ENCODE results near the gene DCAF8. TPM values are rescaled to one million over a fixed set of nuclear protein-coding genes. Genes with fewer than 3 reads are reported as not detected.

Gene DCAF8
- total and polyA plus RNA-seq, 2 donors from 2014 or later = 69.6 to 136 TPM

DNA sequence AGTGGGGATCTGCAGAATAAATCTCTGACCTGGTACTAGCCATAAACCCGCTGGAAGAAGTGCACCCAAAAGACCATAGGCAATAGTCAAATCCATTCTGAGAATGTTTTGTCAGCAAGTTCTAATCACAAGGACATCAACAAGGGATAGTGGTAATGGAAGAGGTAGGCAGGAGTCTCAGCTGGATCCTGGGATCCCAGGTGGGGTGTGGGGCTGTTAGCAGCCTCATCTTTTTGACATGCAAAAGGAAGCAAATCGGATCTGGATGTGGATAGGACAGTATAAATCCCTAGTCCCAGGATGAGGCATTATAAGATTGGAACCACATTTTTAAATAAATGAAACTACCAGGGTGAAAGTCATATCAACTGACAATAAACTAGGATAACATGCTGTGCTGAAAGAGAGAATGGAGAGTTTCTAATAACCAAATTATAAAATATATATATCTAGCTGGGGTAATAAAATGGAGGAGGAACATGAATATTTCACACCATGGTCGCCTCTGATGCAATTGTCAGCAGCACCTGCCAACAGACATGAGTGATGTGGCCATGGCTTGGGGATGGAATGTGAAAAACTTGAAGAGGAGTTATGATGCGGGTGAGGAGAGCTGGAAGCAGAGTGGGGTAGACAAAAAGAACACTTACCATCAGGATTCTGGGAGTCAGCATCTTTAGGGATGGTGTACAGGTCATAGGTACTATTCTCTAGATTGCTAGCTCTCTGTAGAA, 46.3 kb upstream of the DCAF8 start:
- intact Hi-C loops (cut with DNase I) = no loop called here
- TF ChIP-seq CTCF (IDR thresholded peaks at IDR 0.05; ENCODE audit: borderline replicate concordance, extremely low read depth, insufficient read depth) = no peak
- no peak overlapping the region for H3K9ac ChIP-seq (ENCODE audit: low read length in 3 of 3)
- no peaks in the 10 kb centered on the region for H3K9me3 ChIP-seq (ENCODE audit: control insufficient read depth in 2 of 3, insufficient read depth in 1 of 3, low read length in 3 of 3)
- H3K36me3 ChIP-seq (ENCODE audit: control insufficient read depth in 2 of 3, insufficient read depth in 3 of 3, low read length in 3 of 3) = peaks cover 13 to 73% (median 56%) of the 10 kb centered on the region in 3 donors
- H3K27ac ChIP-seq (ENCODE audit: low read depth in 2 of 2, low read length in 2 of 2) = no peak overlapping the region
- H3K27me3 ChIP-seq (ENCODE audit: control insufficient read depth, insufficient read depth, low read length) = no peaks in the 10 kb centered on the region
- H3K4me3 ChIP-seq (ENCODE audit: low read length in 3 of 3) = no peak overlapping the region
- H3K4me1 ChIP-seq (ENCODE audit: control insufficient read depth in 2 of 3, insufficient read depth in 2 of 3, low read depth in 1 of 3, low read length in 3 of 3) = no peaks in the 10 kb centered on the region
- DNase-seq (no peak), FAIRE-seq (no peak)

- intact Hi-C loops (cut with DNase I) = no loop called here
- no peak for FAIRE-seq
- H3K27me3 ChIP-seq (ENCODE audit: control insufficient read depth, insufficient read depth, low read length) = no peaks in the 10 kb centered on the region
- no peak for DNase-seq
- H3K36me3 ChIP-seq (ENCODE audit: control insufficient read depth in 2 of 3, insufficient read depth in 3 of 3, low read length in 3 of 3) = peaks cover 12 to 67% (median 47%) of the 10 kb centered on the region in 3 donors
- no peaks in the 10 kb centered on the region for H3K4me1 ChIP-seq (ENCODE audit: control insufficient read depth in 2 of 3, insufficient read depth in 2 of 3, low read depth in 1 of 3, low read length in 3 of 3)
- no peak overlapping the region for H3K4me3 ChIP-seq (ENCODE audit: low read length in 3 of 3)
- no peak overlapping the region for H3K9ac ChIP-seq (ENCODE audit: low read length in 3 of 3)
- no peak for TF ChIP-seq CTCF (IDR thresholded peaks at IDR 0.05; ENCODE audit: borderline replicate concordance, extremely low read depth, insufficient read depth)
- no peak overlapping the region for H3K27ac ChIP-seq (ENCODE audit: low read depth in 2 of 2, low read length in 2 of 2)
- H3K9me3 ChIP-seq (ENCODE audit: control insufficient read depth in 2 of 3, insufficient read depth in 1 of 3, low read length in 3 of 3) = no peaks in the 10 kb centered on the region
Measured at GRCh38 chr1:160307118-160307791, 44.9 kb upstream of the DCAF8 start.

DNA sequence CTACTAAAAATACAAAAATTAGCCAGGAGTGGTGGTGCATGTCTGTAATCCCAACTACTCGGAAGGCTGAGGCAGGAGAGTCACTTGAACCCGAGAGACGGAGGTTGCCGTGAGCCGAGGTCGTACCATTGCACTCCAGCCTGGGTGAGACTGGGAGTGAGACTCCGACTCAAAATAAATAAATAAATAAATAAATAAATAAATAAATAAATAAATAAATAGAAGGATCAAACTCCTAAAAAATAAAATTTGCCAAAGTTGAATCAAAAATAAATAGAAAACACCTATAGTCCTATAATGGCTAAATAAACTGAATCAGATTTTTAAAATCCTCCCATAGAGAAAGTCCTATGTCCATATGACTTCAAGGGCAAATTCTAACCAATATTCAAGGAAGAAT, 37.8 kb upstream of the DCAF8 start:
- H3K9me3 ChIP-seq (ENCODE audit: control insufficient read depth in 2 of 3, insufficient read depth in 1 of 3, low read length in 3 of 3) = no peaks in the 10 kb centered on the region
- no peak for TF ChIP-seq CTCF (IDR thresholded peaks at IDR 0.05; ENCODE audit: borderline replicate concordance, extremely low read depth, insufficient read depth)
- H3K36me3 ChIP-seq (ENCODE audit: control insufficient read depth in 2 of 3, insufficient read depth in 3 of 3, low read length in 3 of 3) = peaks cover 19 to 56% (median 34%) of the 10 kb centered on the region in 3 donors
- no peaks in the 10 kb centered on the region for H3K27me3 ChIP-seq (ENCODE audit: control insufficient read depth, insufficient read depth, low read length)
- FAIRE-seq = no peak
- no peak overlapping the region for H3K9ac ChIP-seq (ENCODE audit: low read length in 3 of 3)
- no peak for DNase-seq
- no peaks in the 10 kb centered on the region for H3K4me1 ChIP-seq (ENCODE audit: control insufficient read depth in 2 of 3, insufficient read depth in 2 of 3, low read depth in 1 of 3, low read length in 3 of 3)
- intact Hi-C loops (cut with DNase I) = no loop called here
- H3K27ac ChIP-seq (ENCODE audit: low read depth in 2 of 2, low read length in 2 of 2) = no peak overlapping the region
- no peak overlapping the region for H3K4me3 ChIP-seq (ENCODE audit: low read length in 3 of 3)

All from kidney (tissue), 14 donors.